GM19043 (cell line): ENCODE measurements around the gene FOXL3.
"Not testable (repeated sequence)": the region's sequence is repeated elsewhere in the genome, so short reads cannot be mapped to it uniquely, and the experiment has no call there.

Source experiments
- ATAC-seq: cut with Tn5 transposase; IDR thresholded peaks from one replicate; pipeline ENCODE4 v1.9.1; 2021; ENCODE audit warnings: low read depth; ENCODE audit not compliant: unreplicated experiment

Gene FOXL3

DNA sequence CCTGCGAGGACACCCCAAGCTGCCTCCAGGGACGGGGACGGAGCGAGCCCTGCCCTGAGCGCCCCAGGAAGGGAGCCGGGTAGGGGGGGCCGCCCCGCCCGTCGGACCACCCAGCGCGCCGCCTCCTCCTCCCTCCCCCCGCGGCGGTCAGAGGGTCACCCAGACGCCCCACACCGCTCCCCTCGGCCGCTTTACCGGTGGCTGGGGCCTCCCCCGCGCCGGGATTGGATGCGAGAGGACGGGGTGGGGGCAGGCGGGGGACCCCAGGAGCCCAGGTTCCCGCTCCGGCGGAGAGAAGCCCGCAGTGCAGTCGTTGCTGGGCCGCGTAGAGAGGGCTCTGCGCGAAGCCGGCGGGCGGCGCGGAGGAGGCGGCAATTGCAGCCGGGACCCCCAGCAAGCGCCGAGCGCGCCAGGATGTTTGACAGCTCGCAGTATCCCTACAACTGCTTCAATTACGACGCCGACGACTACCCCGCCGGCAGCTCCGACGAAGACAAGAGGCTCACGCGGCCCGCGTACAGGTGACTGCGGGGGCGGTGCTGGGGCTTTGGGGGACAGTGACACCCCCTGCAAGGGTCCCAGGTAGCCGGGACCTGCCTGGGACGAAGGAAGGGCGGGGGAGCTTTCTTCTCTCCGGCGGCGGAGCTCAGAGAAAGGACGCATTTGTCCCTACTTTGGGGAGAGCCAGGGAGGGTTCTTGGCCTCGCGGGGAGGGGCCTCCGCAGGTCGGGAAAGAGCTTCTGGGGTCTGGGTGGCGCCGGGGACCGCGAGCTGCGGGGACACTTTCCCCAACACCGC, at the start of gene FOXL3:
Gene FOXL3, plus strand, starts transcription at position 415 of the 798 bp plus-strand sequence. Its CDS starts 0 bp downstream, at position 415.
- no peak for ATAC-seq

DNA sequence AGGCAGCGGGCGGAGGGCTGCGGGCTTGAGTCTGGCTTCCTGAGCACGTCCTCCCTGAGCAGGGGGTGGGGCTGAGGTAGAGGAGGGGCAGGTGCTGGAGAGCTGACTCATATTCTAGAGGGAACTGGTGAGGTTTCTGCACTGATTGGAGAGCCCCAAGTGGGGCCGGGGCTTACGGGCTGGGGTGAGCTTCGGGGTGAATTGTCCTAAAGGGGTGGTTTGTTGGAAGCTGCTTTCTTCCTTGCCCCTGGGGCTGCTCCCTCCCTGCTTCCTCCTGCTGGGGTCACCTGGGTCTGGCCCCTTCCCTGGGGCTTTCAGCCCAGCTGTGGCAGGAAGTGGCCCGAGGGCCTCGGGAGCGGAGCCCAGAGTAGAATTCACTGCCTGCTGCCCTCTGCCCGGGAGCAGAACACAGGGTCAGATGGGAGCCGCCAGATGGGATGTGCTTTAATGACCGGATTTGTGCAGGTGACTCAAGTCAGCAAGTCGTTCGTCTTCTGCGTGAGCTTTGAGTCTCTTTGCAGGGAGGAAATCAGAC, 49.0 kb upstream of the FOXL3 start:
- ATAC-seq, result no peak

- ATAC-seq, result no peak
Observed at GRCh38 chr7:241513-241912, 48.5 kb upstream of the FOXL3 start.

- ATAC-seq, result not testable (repeated sequence)
Observed at GRCh38 chr7:242826-243579, 47.0 kb upstream of the FOXL3 start.

GRCh38 chr7:243580-243978, 46.4 kb upstream of the FOXL3 start:
- not testable (repeated sequence) for ATAC-seq

GRCh38 chr7:244974-245373, 45.0 kb upstream of the FOXL3 start:
- no peak for ATAC-seq

DNA sequence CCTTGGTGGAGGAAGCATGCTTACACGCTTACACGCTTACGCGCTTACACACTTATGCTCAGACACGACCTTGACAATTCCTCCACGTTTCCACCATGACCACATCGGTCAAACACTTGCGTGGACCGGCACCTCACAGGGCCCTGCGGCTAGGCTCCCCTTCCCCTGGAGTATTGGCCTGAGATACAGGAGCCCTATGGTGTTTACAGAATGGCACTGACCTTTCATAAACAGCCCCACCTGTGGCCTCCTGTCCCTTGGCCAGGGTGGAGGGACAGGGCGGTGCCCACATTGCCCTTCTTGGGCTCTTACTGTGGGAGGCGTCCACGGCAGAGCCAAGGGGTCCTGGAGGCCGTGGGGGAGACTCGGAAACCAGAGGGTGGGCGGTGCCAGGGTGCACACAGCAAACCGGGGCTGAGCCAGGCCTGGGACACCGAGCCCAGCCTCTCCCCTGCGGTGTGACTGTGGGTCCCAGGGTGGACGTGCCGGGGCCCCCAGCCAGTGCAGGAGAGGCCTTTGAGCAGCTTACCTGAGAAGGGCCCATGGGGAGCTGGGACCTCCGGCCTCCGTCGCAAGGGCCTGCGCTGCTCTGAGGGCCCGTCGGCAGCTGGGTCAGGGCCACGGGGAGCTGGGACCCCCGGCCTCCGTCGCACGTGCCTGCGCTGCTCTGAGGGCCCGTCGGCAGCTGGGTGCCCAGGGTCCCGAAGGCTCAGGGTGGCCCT, 44.2 kb upstream of the FOXL3 start:
- no peak for ATAC-seq

DNA sequence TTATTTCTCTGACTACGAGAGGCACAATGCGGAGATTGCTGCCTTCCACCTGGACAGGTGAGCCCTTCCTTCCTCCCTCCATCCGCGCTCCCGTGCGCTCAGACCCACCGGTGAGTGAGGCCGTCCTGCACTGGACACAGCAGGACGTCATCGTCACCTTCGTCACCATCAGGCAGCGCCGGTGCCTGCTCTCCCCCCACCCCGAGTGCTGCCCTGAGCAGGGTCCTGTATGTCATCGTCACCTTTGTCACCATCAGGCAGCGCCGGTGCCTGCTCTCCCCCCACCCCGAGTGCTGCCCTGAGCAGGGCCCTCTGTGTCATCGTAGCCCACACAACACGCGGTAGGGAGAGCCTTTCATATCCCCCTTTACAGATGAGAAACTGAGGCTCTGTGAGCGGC, 43.5 kb upstream of the FOXL3 start:
- ATAC-seq, result no peak

- ATAC-seq, result no peak
Observed at GRCh38 chr7:247181-247580, 42.8 kb upstream of the FOXL3 start.

GRCh38 chr7:247636-248035, 42.3 kb upstream of the FOXL3 start:
- ATAC-seq, result no peak

GRCh38 chr7:248732-249435, 41.1 kb upstream of the FOXL3 start:
- ATAC-seq, result no peak

- no peak for ATAC-seq
Observed at GRCh38 chr7:249989-250388, 40.0 kb upstream of the FOXL3 start.

DNA sequence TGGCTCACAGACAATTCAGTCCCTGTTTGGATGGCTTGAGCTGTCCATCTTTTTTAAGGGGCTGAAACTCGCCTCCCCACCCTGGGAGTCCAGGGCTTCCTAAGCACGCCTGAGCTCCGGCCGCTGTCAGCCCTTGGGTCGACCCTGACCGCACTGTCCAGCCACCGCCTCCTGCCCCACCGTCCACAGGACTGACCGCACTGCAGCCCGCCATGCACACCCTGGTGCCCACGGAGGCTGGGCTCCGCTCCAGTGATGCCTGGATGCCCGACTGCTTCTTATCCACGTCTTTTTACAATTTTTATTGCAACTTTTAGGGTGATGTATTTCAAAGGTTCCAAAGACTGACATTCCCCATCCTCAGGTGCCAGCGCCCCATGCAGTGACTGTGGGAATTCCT, 39.4 kb upstream of the FOXL3 start:
- no peak for ATAC-seq

DNA sequence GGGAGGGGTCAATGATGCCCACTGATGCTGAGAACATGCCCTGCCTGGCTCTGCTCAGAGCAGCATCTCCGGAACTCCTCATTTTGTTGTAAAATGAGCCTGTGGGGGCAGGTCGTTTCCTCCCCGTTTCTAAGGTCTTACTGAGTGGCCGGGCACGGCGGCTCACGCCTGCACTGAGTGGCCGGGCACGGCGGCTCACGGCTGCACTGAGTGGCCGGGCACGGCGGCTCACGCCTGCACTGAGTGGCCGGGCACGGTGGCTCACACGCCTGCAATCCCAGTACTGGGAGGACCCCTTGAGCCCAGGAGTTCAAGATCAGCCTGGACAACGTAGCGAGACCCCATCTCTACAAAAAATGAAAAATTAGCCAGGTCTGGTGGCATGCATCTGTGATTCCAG, 39.0 kb upstream of the FOXL3 start:
- ATAC-seq, result no peak

GRCh38 chr7:251446-252175, 38.4 kb upstream of the FOXL3 start:
- ATAC-seq, result no peak

- no peak for ATAC-seq
Observed at GRCh38 chr7:252216-252965, 37.6 kb upstream of the FOXL3 start.

DNA sequence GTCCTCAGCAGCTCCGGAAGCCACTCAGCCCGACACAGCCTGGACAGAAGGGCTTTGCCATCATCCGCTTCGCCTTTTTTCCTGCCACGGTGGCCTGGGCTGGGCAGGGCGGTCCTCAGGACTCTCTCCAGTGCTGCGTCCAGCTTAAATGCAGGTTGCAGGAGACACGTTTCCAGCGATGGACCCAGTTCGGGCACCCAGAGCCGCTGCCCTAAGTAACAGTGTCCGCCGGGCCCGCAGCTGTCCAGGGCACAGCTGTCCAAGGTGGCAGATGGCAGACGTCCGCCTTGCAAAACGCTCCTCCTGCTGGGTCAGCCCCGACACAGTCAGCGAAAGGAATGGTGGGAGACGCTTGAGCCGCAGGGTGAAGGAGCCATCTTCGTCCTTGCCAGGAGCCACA, 37.0 kb upstream of the FOXL3 start:
- no peak for ATAC-seq

GRCh38 chr7:253581-254336, 36.2 kb upstream of the FOXL3 start:
- no peak for ATAC-seq
